IMR-90 (cell line): ENCODE results near the gene XDH. TPM values are rescaled to one million over a fixed set of nuclear protein-coding genes. Genes with fewer than 3 reads are reported as not detected.

ENCODE experiments used
- ATAC-seq: fragments of 200-7000 bp; cut with Tn5 transposase; 2 replicates; pipeline ENCODE4 v1.9.1; 2020; ENCODE audit warnings: low read depth, mild to moderate bottlenecking, moderate library complexity
- BruUV-seq: library from RNA; stranded (reverse); fragments of 400-500 nt; replicated peaks from 2 replicates; lab custom pipeline; 2021; lab: Mats Ljungman, UMichigan
- CTCF ChIA-PET: fragments of 300-600 bp; formaldehyde crosslinking; extraction: SDS; loops from one replicate; lab custom pipeline; 2021; ENCODE audit warnings: antibody characterized with exemption; lab: Yijun Ruan, JAX
- POLR2A ChIA-PET: fragments of 300-600 bp; sonication (Branson Sonifier 250); formaldehyde crosslinking; loops from one replicate; lab custom pipeline; 2022; ENCODE audit warnings: antibody characterized with exemption; ENCODE audit not compliant: unreplicated experiment; lab: Charles Lee
- DNase-seq: peaks from one replicate; pipeline ENCODE4 v3.0.0; 2013
- H2AFZ ChIP-seq: replicated peaks from 2 replicates; pipeline ENCODE3; 2013; ENCODE audit warnings: low read length, mild to moderate bottlenecking; ENCODE audit not compliant: poor library complexity
- H2AK5ac ChIP-seq: 2 replicates; pipeline ENCODE4 v1.6.1; 2013; ENCODE audit warnings: low read depth, low read length, inconsistent platforms
- H2AK9ac ChIP-seq: replicated peaks from 2 replicates; pipeline ENCODE3; 2013; ENCODE audit warnings: mild to moderate bottlenecking, low read depth, low read length, moderate library complexity; ENCODE audit not compliant: poor library complexity
- H2BK120ac ChIP-seq: 2 replicates; pipeline ENCODE4 v1.6.1; 2013; ENCODE audit warnings: low read depth, low read length, inconsistent platforms
- H2BK15ac ChIP-seq: 3 replicates; pipeline ENCODE4 v1.6.1; 2013; ENCODE audit warnings: low read depth, low read length, inconsistent platforms
- H2BK20ac ChIP-seq: 2 replicates; pipeline ENCODE4 v1.6.1; 2013; ENCODE audit warnings: low read depth, mild to moderate bottlenecking, inconsistent platforms, low read length, moderate library complexity
- H2BK5ac ChIP-seq: 2 replicates; pipeline ENCODE4 v1.6.1; 2013; ENCODE audit warnings: mild to moderate bottlenecking, low read depth, low read length, inconsistent platforms; ENCODE audit not compliant: poor library complexity, severe bottlenecking
- H3K14ac ChIP-seq: replicated peaks from 2 replicates; pipeline ENCODE4 v1.6.1; 2013; ENCODE audit warnings: low read depth, low read length, inconsistent platforms
- H3K18ac ChIP-seq: 2 replicates; pipeline ENCODE4 v1.6.1; 2013; ENCODE audit warnings: low read depth, low read length, control low read depth
- H3K23ac ChIP-seq: 2 replicates; pipeline ENCODE4 v1.6.1; 2013; ENCODE audit warnings: low read depth, low read length, inconsistent platforms
- H3K27ac ChIP-seq: 2 replicates; pipeline ENCODE4 v1.5.1; 2013; ENCODE audit warnings: mild to moderate bottlenecking, control low read depth, low read length; ENCODE audit not compliant: insufficient read depth
- H3K27me3 ChIP-seq: 2 replicates; pipeline ENCODE4 v1.6.1; 2013; ENCODE audit warnings: low read length; ENCODE audit not compliant: control insufficient read depth, insufficient read depth
- H3K36me3 ChIP-seq: 2 replicates; pipeline ENCODE4 v1.6.1; 2013; ENCODE audit warnings: low read length, mixed read lengths; ENCODE audit not compliant: control insufficient read depth, insufficient read depth
- H3K4ac ChIP-seq: 2 replicates; pipeline ENCODE4 v1.6.1; 2013; ENCODE audit warnings: low read depth, low read length, inconsistent platforms
- H3K4me1 ChIP-seq: 2 replicates; pipeline ENCODE4 v1.6.1; 2013; ENCODE audit warnings: low read length, mixed read lengths; ENCODE audit not compliant: control insufficient read depth, insufficient read depth
- H3K4me2 ChIP-seq: 2 replicates; pipeline ENCODE4 v1.6.1; 2013; ENCODE audit warnings: low read depth, mild to moderate bottlenecking, control low read depth, low read length, moderate library complexity
- H3K4me3 ChIP-seq: 2 replicates; pipeline ENCODE4 v1.5.1; 2013; ENCODE audit warnings: low read depth, mild to moderate bottlenecking, control low read depth, low read length, moderate library complexity; ENCODE audit not compliant: insufficient read depth
- H3K56ac ChIP-seq: 2 replicates; pipeline ENCODE4 v1.6.1; 2013; ENCODE audit warnings: low read length, inconsistent platforms; ENCODE audit not compliant: insufficient read depth; ENCODE audit errors: extremely low read depth
- H3K79me1 ChIP-seq, 2 experiments: 2 replicates each; pipeline ENCODE4 v1.6.1; 2013; ENCODE audit warnings: low read length in 2 of 2, inconsistent platforms in 1 of 2, low read depth in 1 of 2
- H3K9ac ChIP-seq: 2 replicates; pipeline ENCODE4 v1.6.1; 2013; ENCODE audit warnings: low read depth, low read length, control low read depth
- H3K9me1 ChIP-seq: 2 replicates; pipeline ENCODE4 v1.6.1; 2013; ENCODE audit warnings: low read length, inconsistent platforms; ENCODE audit not compliant: insufficient read depth
- H3K9me3 ChIP-seq: 2 replicates; pipeline ENCODE4 v1.6.1; 2013; ENCODE audit warnings: low read length; ENCODE audit not compliant: control insufficient read depth, insufficient read depth
- H4K20me1 ChIP-seq: 2 replicates; pipeline ENCODE4 v1.6.1; 2013; ENCODE audit warnings: low read length, inconsistent platforms; ENCODE audit not compliant: insufficient read depth
- H4K5ac ChIP-seq: 2 replicates; pipeline ENCODE4 v1.6.1; 2013; ENCODE audit warnings: mild to moderate bottlenecking, low read depth, low read length, control low read depth
- H4K8ac ChIP-seq, 2 experiments: 2 replicates each; pipeline ENCODE4 v1.6.1; 2013; ENCODE audit warnings: low read depth in 2 of 2, low read length in 2 of 2, control low read depth in 1 of 2, inconsistent platforms in 1 of 2
- H4K91ac ChIP-seq: 2 replicates; pipeline ENCODE4 v1.6.1; 2013; ENCODE audit warnings: low read depth, low read length, inconsistent platforms; ENCODE audit not compliant: insufficient read depth
- BHLHE40 ChIP-seq: fragments of 150-350 bp; IDR thresholded peaks from 2 replicates; pipeline ENCODE4 v1.6.1; 2016; ENCODE audit warnings: mild to moderate bottlenecking, low read depth, low read length
- CEBPB ChIP-seq: IDR thresholded peaks from 2 replicates; pipeline ENCODE4 v1.6.1; 2012; ENCODE audit warnings: low read depth, low read length, improper control_type of control experiment
- CHD1 ChIP-seq: IDR thresholded peaks from 2 replicates; pipeline ENCODE4 v1.6.1; 2012; ENCODE audit warnings: low read depth, low read length, improper control_type of control experiment
- MAFK ChIP-seq: IDR thresholded peaks from 2 replicates; pipeline ENCODE4 v1.6.1; 2012; ENCODE audit warnings: low read depth, low read length, improper control_type of control experiment
- MAZ ChIP-seq: IDR thresholded peaks from 2 replicates; pipeline ENCODE4 v1.6.1; 2012; ENCODE audit warnings: low read depth, mild to moderate bottlenecking, low read length, improper control_type of control experiment, moderate library complexity, borderline replicate concordance
- NFE2L2 ChIP-seq: fragments of 150-350 bp; IDR thresholded peaks from 2 replicates; pipeline ENCODE4 v1.6.1; 2016; ENCODE audit warnings: low read depth, mild to moderate bottlenecking, low read length
- RAD21 ChIP-seq: IDR thresholded peaks from 2 replicates; pipeline ENCODE4 v1.6.1; 2012; ENCODE audit warnings: low read length, improper control_type of control experiment
- RCOR1 ChIP-seq: IDR thresholded peaks from 2 replicates; pipeline ENCODE4 v1.6.1; 2012; ENCODE audit warnings: mild to moderate bottlenecking, low read length, improper control_type of control experiment; ENCODE audit not compliant: insufficient replicate concordance
- RFX5 ChIP-seq: IDR thresholded peaks from 2 replicates; pipeline ENCODE4 v1.8.0; 2012; ENCODE audit warnings: low read depth, mild to moderate bottlenecking, low read length, moderate library complexity
- SMC3 ChIP-seq: fragments of 150-350 bp; IDR thresholded peaks from 2 replicates; pipeline ENCODE4 v1.6.1; 2016; ENCODE audit warnings: low read depth, mild to moderate bottlenecking, antibody characterized with exemption, low read length, moderate library complexity
- WGBS, 2 experiments: methylation state at CpG; one replicate each; pipeline versions ENCODE4 v1.1.5 to v1.1.7; 2013; ENCODE audit warnings: missing lambda C conversion rate in 2 of 2; ENCODE audit not compliant: insufficient read length in 1 of 2; ENCODE audit errors: extremely low coverage in 2 of 2; 5-methylcytosine and 5-hydroxymethylcytosine counted together
- dilution Hi-C: fragments of 300-500 bp; cut with HindIII; formaldehyde crosslinking; loops from one replicate; pipeline ENCODE4 v1.14.3; 2018; ENCODE audit warnings: low sequenced_read_pairs; ENCODE audit not compliant: unreplicated experiment
- in situ Hi-C: fragments of 300-500 bp; cut with MboI; formaldehyde crosslinking; loops from 3 replicates; pipeline ENCODE4 v1.14.3; 2019; ENCODE audit warnings: low sequenced_read_pairs, inconsistent platforms, mixed read lengths
- intact Hi-C: fragments of 100-400 bp; cut with micrococcal nuclease; formaldehyde crosslinking; loops from 2 replicates; pipeline ENCODE4 v1.10.0; 2022
- polyA plus RNA-seq, 3 experiments: library from polyadenylated mRNA; depleted of rRNA; stranded (reverse); fragments of >200 nt; gene quantifications; 2 replicates each; pipeline ENCODE4 v1.2.3, GENCODE V29; 2012; ENCODE audit warnings: low replicate concordance in 1 of 3
- total RNA-seq: library from RNA; depleted of rRNA; stranded (reverse); fragments of >200 nt; gene quantifications from 2 replicates; pipeline ENCODE4 v1.2.3, GENCODE V29; 2012
- TF ChIP-seq, protein P1 (sequence below): fragments of 150-350 bp; IDR thresholded peaks from 2 replicates; pipeline ENCODE4 v1.6.1; 2017; ENCODE audit warnings: mild to moderate bottlenecking, antibody characterized with exemption, low read length, low read depth
- TF ChIP-seq, protein P2 (sequence below): conservative IDR thresholded peaks from 2 replicates; pipeline ENCODE4 v1.5.1; 2012; ENCODE audit warnings: mild to moderate bottlenecking, low read depth, low read length, improper control_type of control experiment
- TF ChIP-seq, protein P3 (sequence below): fragments of 150-350 bp; IDR thresholded peaks from 2 replicates; pipeline ENCODE4 v1.6.1; 2016; ENCODE audit warnings: low read depth, mild to moderate bottlenecking, low read length, moderate library complexity, borderline replicate concordance

The XDH gene
- total and polyA plus RNA-seq, 2 of the 4 experiments (the other 2 are of a cell fraction): 0.46 to 1.1 TPM

DNA sequence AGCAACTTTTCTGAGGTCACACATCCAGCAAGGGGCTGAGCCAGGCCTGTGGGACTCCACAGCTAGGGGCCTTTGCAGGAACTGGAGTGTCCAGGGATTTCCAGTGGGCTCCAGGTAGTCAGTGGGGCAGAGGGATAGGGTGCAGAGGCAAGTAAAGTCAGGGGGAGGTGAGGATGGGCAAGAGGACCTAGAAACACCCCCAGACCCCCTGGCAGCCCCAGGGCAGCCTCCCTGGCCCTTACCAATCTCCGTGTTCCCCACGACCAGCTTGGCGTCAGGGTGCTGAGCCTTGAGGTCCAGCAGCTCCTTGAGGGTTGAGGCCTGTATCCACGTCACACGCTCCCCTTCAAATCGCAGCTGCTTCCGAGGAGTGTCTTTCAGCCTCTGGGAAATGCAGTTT lies 28.4 kb downstream of the XDH start:
- WGBS, 2 experiments: 100% methylated on average over 1 of the region's 7 CpGs; no CpG with 5 or more reads in 1 of the 2 experiments
- no peaks in the 10 kb centered on the region; a peak in 1 of 4 replicates for H3K79me1 ChIP-seq
- ChIA-PET CTCF (no interaction called here), POLR2A (interaction anchor here (0.5 kb wide), 1 partner anchor 957 kb away, joined by 3 read pairs; no protein-coding TSS in a partner anchor)
- peak overlapping the region; percentile 77 for H2AK9ac ChIP-seq
- DNase-seq: no peak
- dilution Hi-C loops (no loop called here), in situ Hi-C loops (no loop called here), intact Hi-C loops (no loop called here)
- peak overlapping the region; percentile 40; the same call in 1 of the 2 replicates for H4K91ac ChIP-seq
- H3K4me1 ChIP-seq: peaks cover 19% of the 10 kb centered on the region
- peak overlapping the region; percentile 21 for H2AFZ ChIP-seq
- peak overlapping the region; percentile 75; the same call in 1 of the 2 replicates for H2AK5ac ChIP-seq
- H3K9ac ChIP-seq: no peak overlapping the region
- TF ChIP-seq, protein P1, sequence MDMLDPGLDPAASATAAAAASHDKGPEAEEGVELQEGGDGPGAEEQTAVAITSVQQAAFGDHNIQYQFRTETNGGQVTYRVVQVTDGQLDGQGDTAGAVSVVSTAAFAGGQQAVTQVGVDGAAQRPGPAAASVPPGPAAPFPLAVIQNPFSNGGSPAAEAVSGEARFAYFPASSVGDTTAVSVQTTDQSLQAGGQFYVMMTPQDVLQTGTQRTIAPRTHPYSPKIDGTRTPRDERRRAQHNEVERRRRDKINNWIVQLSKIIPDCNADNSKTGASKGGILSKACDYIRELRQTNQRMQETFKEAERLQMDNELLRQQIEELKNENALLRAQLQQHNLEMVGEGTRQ: no peak
- no peak for TF ChIP-seq RAD21
- TF ChIP-seq MAFK: no peak
- TF ChIP-seq RCOR1: no peak
- TF ChIP-seq, protein P2, sequence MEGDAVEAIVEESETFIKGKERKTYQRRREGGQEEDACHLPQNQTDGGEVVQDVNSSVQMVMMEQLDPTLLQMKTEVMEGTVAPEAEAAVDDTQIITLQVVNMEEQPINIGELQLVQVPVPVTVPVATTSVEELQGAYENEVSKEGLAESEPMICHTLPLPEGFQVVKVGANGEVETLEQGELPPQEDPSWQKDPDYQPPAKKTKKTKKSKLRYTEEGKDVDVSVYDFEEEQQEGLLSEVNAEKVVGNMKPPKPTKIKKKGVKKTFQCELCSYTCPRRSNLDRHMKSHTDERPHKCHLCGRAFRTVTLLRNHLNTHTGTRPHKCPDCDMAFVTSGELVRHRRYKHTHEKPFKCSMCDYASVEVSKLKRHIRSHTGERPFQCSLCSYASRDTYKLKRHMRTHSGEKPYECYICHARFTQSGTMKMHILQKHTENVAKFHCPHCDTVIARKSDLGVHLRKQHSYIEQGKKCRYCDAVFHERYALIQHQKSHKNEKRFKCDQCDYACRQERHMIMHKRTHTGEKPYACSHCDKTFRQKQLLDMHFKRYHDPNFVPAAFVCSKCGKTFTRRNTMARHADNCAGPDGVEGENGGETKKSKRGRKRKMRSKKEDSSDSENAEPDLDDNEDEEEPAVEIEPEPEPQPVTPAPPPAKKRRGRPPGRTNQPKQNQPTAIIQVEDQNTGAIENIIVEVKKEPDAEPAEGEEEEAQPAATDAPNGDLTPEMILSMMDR: no peak
- no peak for TF ChIP-seq CHD1
- TF ChIP-seq, protein P3, sequence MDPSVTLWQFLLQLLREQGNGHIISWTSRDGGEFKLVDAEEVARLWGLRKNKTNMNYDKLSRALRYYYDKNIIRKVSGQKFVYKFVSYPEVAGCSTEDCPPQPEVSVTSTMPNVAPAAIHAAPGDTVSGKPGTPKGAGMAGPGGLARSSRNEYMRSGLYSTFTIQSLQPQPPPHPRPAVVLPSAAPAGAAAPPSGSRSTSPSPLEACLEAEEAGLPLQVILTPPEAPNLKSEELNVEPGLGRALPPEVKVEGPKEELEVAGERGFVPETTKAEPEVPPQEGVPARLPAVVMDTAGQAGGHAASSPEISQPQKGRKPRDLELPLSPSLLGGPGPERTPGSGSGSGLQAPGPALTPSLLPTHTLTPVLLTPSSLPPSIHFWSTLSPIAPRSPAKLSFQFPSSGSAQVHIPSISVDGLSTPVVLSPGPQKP: no peak
- TF ChIP-seq RFX5: no peak
- TF ChIP-seq CEBPB: no peak
- TF ChIP-seq MAZ: no peak
- TF ChIP-seq NFE2L2: no peak
- no peak for TF ChIP-seq SMC3
- TF ChIP-seq BHLHE40: no peak
- no peak overlapping the region for H4K5ac ChIP-seq
- no peaks in the 10 kb centered on the region for H3K9me3 ChIP-seq
- peak overlapping the region; percentile 15 for H2BK5ac ChIP-seq
- no peaks in the 10 kb centered on the region for H3K27me3 ChIP-seq
- no peak overlapping the region; the same call in 1 of the 2 replicates for H3K18ac ChIP-seq
- no peak overlapping the region; a peak in 2 of 4 replicates for H4K8ac ChIP-seq
- ATAC-seq: no peak
- no peak overlapping the region for H3K56ac ChIP-seq
- peaks cover 27% of the 10 kb centered on the region for H3K9me1 ChIP-seq
- H3K14ac ChIP-seq: peak overlapping the region; percentile 94; the same call in 1 of the 2 replicates
- H3K36me3 ChIP-seq: no peaks in the 10 kb centered on the region
- H3K27ac ChIP-seq: no peak overlapping the region
- H3K4me3 ChIP-seq: no peak overlapping the region
- peak overlapping the region; percentile 98 for H3K4ac ChIP-seq
- peak overlapping the region; percentile 96; the same call in 1 of the 2 replicates for H2BK20ac ChIP-seq
- no peak overlapping the region for H3K23ac ChIP-seq
- no peaks in the 10 kb centered on the region for H4K20me1 ChIP-seq
- H3K4me2 ChIP-seq: no peak overlapping the region
- BruUV-seq: no TSS peak
- peak overlapping the region; percentile 98; the same call in 1 of the 2 replicates for H2BK120ac ChIP-seq
- H2BK15ac ChIP-seq: peak overlapping the region; percentile 93; the same call in 1 of the 3 replicates
